Measurements from ENCODE around the gene CGB2.
"Not testable (repeated sequence)": the region's sequence is repeated elsewhere in the genome, so short reads cannot be mapped to it uniquely, and the experiment has no call there.

The CGB2 gene

DNA sequence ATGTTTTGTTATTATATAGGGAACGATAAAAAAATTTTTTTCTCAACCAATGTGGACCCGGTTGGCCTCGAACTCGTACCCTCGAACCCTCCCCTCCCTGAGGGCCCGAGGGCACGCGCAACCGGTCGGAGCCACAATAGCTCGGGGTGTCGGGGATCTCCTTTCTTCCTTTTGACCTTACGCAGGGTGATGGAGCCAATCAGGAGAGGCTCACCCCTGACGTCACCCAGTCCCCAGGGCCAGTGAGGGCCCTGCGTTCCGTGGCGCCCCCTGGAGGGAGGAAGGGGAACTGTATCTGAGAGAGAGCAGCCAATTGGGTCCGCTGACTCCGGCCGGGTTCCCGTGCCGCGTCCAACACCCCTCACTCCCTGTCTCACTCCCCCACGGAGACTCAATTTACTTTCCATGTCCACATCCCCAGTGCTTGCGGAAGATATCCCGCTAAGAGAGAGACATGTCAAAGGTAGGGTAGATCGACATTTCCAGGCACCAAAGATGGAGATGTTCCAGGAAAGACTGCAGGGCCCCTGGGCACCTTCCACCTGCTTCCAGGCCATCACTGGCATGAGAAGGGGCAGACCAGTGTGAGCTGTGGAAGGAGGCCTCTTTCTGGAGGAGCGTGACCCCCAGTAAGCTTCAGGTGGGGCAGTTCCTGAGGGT lies at the start of gene CGB2:
Gene CGB2 (plus strand): TSS at position 249 of the 660 bp plus-strand sequence. CDS start 206 bp downstream, at position 455.
- in situ Hi-C loops (cut with HindIII; ENCODE audit: low pct_ligation_motif_present, low sequenced_read_pairs); H3K36me3 ChIP-seq (replicated peaks); H3K27me3 ChIP-seq (replicated peaks); H3K27ac ChIP-seq; H3K4me3 ChIP-seq (ENCODE audit: low read depth, low read length): not testable (repeated sequence)
- DNase-seq: peak; percentile 12
- TF ChIP-seq, protein P1, sequence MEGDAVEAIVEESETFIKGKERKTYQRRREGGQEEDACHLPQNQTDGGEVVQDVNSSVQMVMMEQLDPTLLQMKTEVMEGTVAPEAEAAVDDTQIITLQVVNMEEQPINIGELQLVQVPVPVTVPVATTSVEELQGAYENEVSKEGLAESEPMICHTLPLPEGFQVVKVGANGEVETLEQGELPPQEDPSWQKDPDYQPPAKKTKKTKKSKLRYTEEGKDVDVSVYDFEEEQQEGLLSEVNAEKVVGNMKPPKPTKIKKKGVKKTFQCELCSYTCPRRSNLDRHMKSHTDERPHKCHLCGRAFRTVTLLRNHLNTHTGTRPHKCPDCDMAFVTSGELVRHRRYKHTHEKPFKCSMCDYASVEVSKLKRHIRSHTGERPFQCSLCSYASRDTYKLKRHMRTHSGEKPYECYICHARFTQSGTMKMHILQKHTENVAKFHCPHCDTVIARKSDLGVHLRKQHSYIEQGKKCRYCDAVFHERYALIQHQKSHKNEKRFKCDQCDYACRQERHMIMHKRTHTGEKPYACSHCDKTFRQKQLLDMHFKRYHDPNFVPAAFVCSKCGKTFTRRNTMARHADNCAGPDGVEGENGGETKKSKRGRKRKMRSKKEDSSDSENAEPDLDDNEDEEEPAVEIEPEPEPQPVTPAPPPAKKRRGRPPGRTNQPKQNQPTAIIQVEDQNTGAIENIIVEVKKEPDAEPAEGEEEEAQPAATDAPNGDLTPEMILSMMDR (IDR thresholded peaks at IDR 0.05; ENCODE audit: low read depth, low read length, missing control alignments): peak; percentile 54

GRCh38 chr19:48982280-48982679 lies 49.4 kb upstream of the CGB2 start:
- no peak overlapping the region for H3K4me3 ChIP-seq (ENCODE audit: low read depth, low read length)
- H3K27me3 ChIP-seq (replicated peaks): no peaks in the 10 kb centered on the region
- peaks cover 51% of the 10 kb centered on the region for H3K36me3 ChIP-seq (replicated peaks)
- TF ChIP-seq, protein P1 (IDR thresholded peaks at IDR 0.05; ENCODE audit: low read depth, low read length, missing control alignments): no peak
- in situ Hi-C loops (cut with HindIII; ENCODE audit: low pct_ligation_motif_present, low sequenced_read_pairs): no loop called here
- DNase-seq: no peak
- no peak overlapping the region for H3K27ac ChIP-seq

DNA sequence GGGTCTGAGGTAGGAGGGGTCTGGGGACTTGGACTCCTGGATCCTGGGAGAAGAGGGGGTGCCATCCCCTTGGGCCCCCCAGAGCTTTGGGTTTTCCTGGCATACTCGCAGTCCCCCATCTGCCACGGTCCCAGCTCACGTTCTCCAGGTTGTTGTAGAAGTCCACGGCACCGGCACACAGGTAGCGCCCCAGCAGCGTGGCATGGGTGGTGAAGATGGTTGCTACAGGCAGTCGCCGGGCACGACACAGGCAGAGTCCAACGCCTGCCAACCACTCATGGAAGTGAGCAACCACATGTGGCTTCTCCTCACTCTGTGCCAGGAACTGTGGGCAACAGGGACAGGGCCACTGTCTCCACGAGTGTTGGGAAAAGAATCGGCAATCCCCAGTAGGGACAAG lies 46.0 kb upstream of the CGB2 start:
- DNase-seq: no peak
- TF ChIP-seq, protein P1 (IDR thresholded peaks at IDR 0.05; ENCODE audit: low read depth, low read length, missing control alignments): no peak
- no peak overlapping the region for H3K27ac ChIP-seq
- in situ Hi-C loops (cut with HindIII; ENCODE audit: low pct_ligation_motif_present, low sequenced_read_pairs): no loop called here
- peaks cover 66% of the 10 kb centered on the region for H3K36me3 ChIP-seq (replicated peaks)
- no peak overlapping the region for H3K4me3 ChIP-seq (ENCODE audit: low read depth, low read length)
- no peaks in the 10 kb centered on the region for H3K27me3 ChIP-seq (replicated peaks)

DNA sequence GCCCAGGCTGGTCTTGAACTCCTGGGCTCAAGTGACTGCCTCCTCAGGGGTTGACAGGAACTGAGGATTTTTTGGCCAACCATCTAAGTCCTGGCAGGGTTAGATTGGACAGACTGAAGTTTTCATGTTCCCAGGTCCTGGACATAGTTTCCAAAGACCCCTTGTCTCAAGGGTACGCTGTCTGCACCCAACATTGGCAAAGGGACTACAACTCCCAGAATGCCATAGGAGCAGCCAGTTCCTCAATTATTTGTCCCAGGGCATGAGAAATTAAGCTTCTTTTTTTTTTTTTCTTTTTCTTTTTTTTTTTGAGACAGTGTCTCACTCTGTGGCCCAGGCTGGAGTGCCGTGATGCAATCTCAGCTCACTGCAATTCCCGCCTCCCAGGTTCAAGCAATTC lies 45.5 kb upstream of the CGB2 start:
- DNase-seq: no peak
- Histone ChIP-seq H3K36me3 (replicated peaks) (peaks cover 64% of the 10 kb centered on the region), H3K27me3 (replicated peaks) (no peaks in the 10 kb centered on the region), H3K27ac (no peak overlapping the region), H3K4me3 (ENCODE audit: low read depth, low read length) (no peak overlapping the region)
- in situ Hi-C loops (cut with HindIII; ENCODE audit: low pct_ligation_motif_present, low sequenced_read_pairs): no loop called here
- TF ChIP-seq, protein P1 (IDR thresholded peaks at IDR 0.05; ENCODE audit: low read depth, low read length, missing control alignments): no peak

GRCh38 chr19:48987323-48987722 lies 44.4 kb upstream of the CGB2 start:
- H3K36me3 ChIP-seq (replicated peaks): peaks cover 60% of the 10 kb centered on the region
- H3K27me3 ChIP-seq (replicated peaks): no peaks in the 10 kb centered on the region
- TF ChIP-seq, protein P1 (IDR thresholded peaks at IDR 0.05; ENCODE audit: low read depth, low read length, missing control alignments): no peak
- H3K4me3 ChIP-seq (ENCODE audit: low read depth, low read length): no peak overlapping the region
- in situ Hi-C loops (cut with HindIII; ENCODE audit: low pct_ligation_motif_present, low sequenced_read_pairs): no loop called here
- H3K27ac ChIP-seq: no peak overlapping the region
- DNase-seq: no peak

GRCh38 chr19:48988286-48988685 lies 43.4 kb upstream of the CGB2 start:
- peaks cover 51% of the 10 kb centered on the region for H3K36me3 ChIP-seq (replicated peaks)
- DNase-seq: no peak
- TF ChIP-seq, protein P1 (IDR thresholded peaks at IDR 0.05; ENCODE audit: low read depth, low read length, missing control alignments): no peak
- H3K27ac ChIP-seq: no peak overlapping the region
- H3K27me3 ChIP-seq (replicated peaks): no peaks in the 10 kb centered on the region
- in situ Hi-C loops (cut with HindIII; ENCODE audit: low pct_ligation_motif_present, low sequenced_read_pairs): no loop called here
- no peak overlapping the region for H3K4me3 ChIP-seq (ENCODE audit: low read depth, low read length)

Data from brain microvascular endothelial cell (primary cell).